ENCODE data around the gene NEK8.

NEK8 gene

GRCh38 chr17:28747051-28747691 lies 18.6 kb downstream of the NEK8 start:
- no peak overlapping the region for H3K9ac ChIP-seq
- H2AFZ ChIP-seq = no peak overlapping the region
- H3K9me3 ChIP-seq (ENCODE audit: control insufficient read depth, low read length) = no peaks in the 10 kb centered on the region
- peaks cover 23% of the 10 kb centered on the region for H3K4me1 ChIP-seq
- H3K79me2 ChIP-seq = peaks cover 3% of the 10 kb centered on the region
- no peaks in the 10 kb centered on the region for H3K36me3 ChIP-seq (ENCODE audit: control insufficient read depth, insufficient read depth, low read length)
- TF ChIP-seq CTCF (IDR thresholded peaks at IDR 0.05) = no peak
- peak overlapping the region; percentile 70 for H3K27ac ChIP-seq
- no peak overlapping the region for H3K4me3 ChIP-seq (ENCODE audit: low read depth, low read length)
- H3K27me3 ChIP-seq (ENCODE audit: control insufficient read depth, insufficient read depth, low read length) = no peaks in the 10 kb centered on the region
- no peak overlapping the region for H3K4me2 ChIP-seq (ENCODE audit: low read length)

- H3K27ac ChIP-seq = peak overlapping the region; percentile 70
- H3K36me3 ChIP-seq (ENCODE audit: control insufficient read depth, insufficient read depth, low read length) = no peaks in the 10 kb centered on the region
- peaks cover 3% of the 10 kb centered on the region for H3K79me2 ChIP-seq
- no peak overlapping the region for H3K4me3 ChIP-seq (ENCODE audit: low read depth, low read length)
- H3K4me2 ChIP-seq (ENCODE audit: low read length) = no peak overlapping the region
- peaks cover 23% of the 10 kb centered on the region for H3K4me1 ChIP-seq
- H3K27me3 ChIP-seq (ENCODE audit: control insufficient read depth, insufficient read depth, low read length) = no peaks in the 10 kb centered on the region
- H3K9me3 ChIP-seq (ENCODE audit: control insufficient read depth, low read length) = no peaks in the 10 kb centered on the region
- TF ChIP-seq CTCF (IDR thresholded peaks at IDR 0.05) = no peak
- H3K9ac ChIP-seq = no peak overlapping the region
- H2AFZ ChIP-seq = no peak overlapping the region
Measured at GRCh38 chr17:28747801-28748750, 19.5 kb downstream of the NEK8 start.

- H3K9me3 ChIP-seq (ENCODE audit: control insufficient read depth, low read length) = no peaks in the 10 kb centered on the region
- H3K4me2 ChIP-seq (ENCODE audit: low read length) = no peak overlapping the region
- H2AFZ ChIP-seq = no peak overlapping the region
- peaks cover 23% of the 10 kb centered on the region for H3K4me1 ChIP-seq
- TF ChIP-seq CTCF (IDR thresholded peaks at IDR 0.05) = no peak
- no peak overlapping the region for H3K4me3 ChIP-seq (ENCODE audit: low read depth, low read length)
- H3K27ac ChIP-seq = no peak overlapping the region
- H3K36me3 ChIP-seq (ENCODE audit: control insufficient read depth, insufficient read depth, low read length) = no peaks in the 10 kb centered on the region
- no peak overlapping the region for H3K9ac ChIP-seq
- peaks cover 3% of the 10 kb centered on the region for H3K79me2 ChIP-seq
- no peaks in the 10 kb centered on the region for H3K27me3 ChIP-seq (ENCODE audit: control insufficient read depth, insufficient read depth, low read length)
Measured at GRCh38 chr17:28748852-28749515, 20.4 kb downstream of the NEK8 start.

- H3K27me3 ChIP-seq (ENCODE audit: control insufficient read depth, insufficient read depth, low read length) = no peaks in the 10 kb centered on the region
- H3K36me3 ChIP-seq (ENCODE audit: control insufficient read depth, insufficient read depth, low read length) = no peaks in the 10 kb centered on the region
- peaks cover 3% of the 10 kb centered on the region for H3K79me2 ChIP-seq
- H3K9ac ChIP-seq = no peak overlapping the region
- H3K27ac ChIP-seq = peak overlapping the region; percentile 0
- H3K4me3 ChIP-seq (ENCODE audit: low read depth, low read length) = no peak overlapping the region
- TF ChIP-seq CTCF (IDR thresholded peaks at IDR 0.05) = no peak
- no peaks in the 10 kb centered on the region for H3K9me3 ChIP-seq (ENCODE audit: control insufficient read depth, low read length)
- no peak overlapping the region for H2AFZ ChIP-seq
- peaks cover 23% of the 10 kb centered on the region for H3K4me1 ChIP-seq
- no peak overlapping the region for H3K4me2 ChIP-seq (ENCODE audit: low read length)
Measured at GRCh38 chr17:28749516-28750177, 21.1 kb downstream of the NEK8 start.

Measured in parathyroid adenoma (tissue), 2 donors.